ENCODE measurements around the gene ACOT11.

DNA sequence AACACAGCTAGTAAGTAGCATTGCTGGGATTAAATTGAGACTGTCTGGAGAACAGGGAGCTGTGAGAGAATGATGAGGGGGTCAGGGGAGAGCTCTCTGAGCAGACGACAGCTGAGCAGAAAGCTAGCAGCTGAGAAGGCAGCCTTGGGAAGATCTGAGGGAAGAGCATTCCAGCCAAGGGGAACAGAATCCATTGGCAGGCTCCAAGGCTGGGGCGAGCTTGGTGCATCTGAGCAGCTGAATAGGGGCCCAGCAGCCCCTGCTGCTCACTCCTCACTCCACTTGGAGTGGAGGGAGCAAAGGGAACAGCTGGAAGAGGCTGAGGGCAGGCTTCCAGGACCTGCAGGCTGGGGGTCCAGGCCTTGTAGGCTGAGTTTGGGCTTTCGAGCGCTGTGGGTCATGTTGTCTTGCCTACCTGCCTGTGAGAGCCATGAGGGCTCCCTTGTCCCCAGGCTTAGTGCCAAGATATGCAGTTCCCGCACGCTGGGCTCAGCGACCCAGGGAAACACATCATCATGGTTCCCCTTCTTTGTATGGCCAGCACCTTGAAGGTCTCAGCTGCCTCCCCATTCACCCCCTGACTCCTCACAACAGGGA is 10.5 kb downstream of the ACOT11 start:
- TF ChIP-seq FOXM1 (IDR thresholded peaks at IDR 0.05; ENCODE audit: borderline replicate concordance) (no peak), TARDBP (IDR thresholded peaks at IDR 0.05) (no peak), ZNF384 (IDR thresholded peaks at IDR 0.05) (no peak), BHLHE40 (IDR thresholded peaks at IDR 0.05; ENCODE audit: borderline replicate concordance) (no peak), NFRKB (IDR thresholded peaks at IDR 0.05) (no peak), ARNT (IDR thresholded peaks at IDR 0.05) (no peak), ELF4 (IDR thresholded peaks at IDR 0.05) (no peak), LEF1 (IDR thresholded peaks at IDR 0.05; ENCODE audit: borderline replicate concordance) (no peak), FOXA1 (IDR thresholded peaks at IDR 0.05) (no peak), SP1 (IDR thresholded peaks at IDR 0.05) (no peak), SUZ12 (IDR thresholded peaks at IDR 0.05) (no peak), L3MBTL2 (conservative IDR thresholded peaks at IDR 0.05) (no peak)
- TF ChIP-seq, protein P1, sequence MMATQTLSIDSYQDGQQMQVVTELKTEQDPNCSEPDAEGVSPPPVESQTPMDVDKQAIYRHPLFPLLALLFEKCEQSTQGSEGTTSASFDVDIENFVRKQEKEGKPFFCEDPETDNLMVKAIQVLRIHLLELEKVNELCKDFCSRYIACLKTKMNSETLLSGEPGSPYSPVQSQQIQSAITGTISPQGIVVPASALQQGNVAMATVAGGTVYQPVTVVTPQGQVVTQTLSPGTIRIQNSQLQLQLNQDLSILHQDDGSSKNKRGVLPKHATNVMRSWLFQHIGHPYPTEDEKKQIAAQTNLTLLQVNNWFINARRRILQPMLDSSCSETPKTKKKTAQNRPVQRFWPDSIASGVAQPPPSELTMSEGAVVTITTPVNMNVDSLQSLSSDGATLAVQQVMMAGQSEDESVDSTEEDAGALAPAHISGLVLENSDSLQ (IDR thresholded peaks at IDR 0.05), result no peak

Measured in HEK293T (cell line).